ENCODE measurements around the gene SLC12A4. TPM values are rescaled to one million over a fixed set of nuclear protein-coding genes. Genes with fewer than 3 reads are reported as not detected.
A peak's percentile ranks its signal among the peaks of the same experiment; 100 is the strongest.

Gene SLC12A4
- total RNA-seq, 1 experiment from 2014 or later, result 107 TPM

GRCh38 chr16:67931712-67932461 lies 36.5 kb downstream of the SLC12A4 start, which contains the start of gene CTRL:
Gene CTRL (minus strand): TSS chr16:67931862. CDS start chr16:67931852, 10 bp downstream.
- no peaks in the 10 kb centered on the region for H3K27me3 Mint-ChIP-seq (ENCODE audit: insufficient read depth, unreplicated experiment)
- peak in 1 of 2 experiments; percentile 62 for DNase-seq
- ChIA-PET CTCF (interaction anchor here (0.5 to 1.9 kb wide), 2 partner anchors 49 to 116 kb away, joined by 7 to 11 read pairs; no protein-coding TSS in a partner anchor), POLR2A (no interaction called here)
- H3K27ac Mint-ChIP-seq (ENCODE audit: unreplicated experiment), result no peak within 1 kb of the TSS
- no peak within 1 kb of the TSS for H3K4me3 Mint-ChIP-seq (ENCODE audit: unreplicated experiment)
- peaks cover 21% of the 10 kb centered on the region for H3K4me1 Mint-ChIP-seq (ENCODE audit: low read depth, unreplicated experiment)
- no peaks in the 10 kb centered on the region for H3K9me3 Mint-ChIP-seq (ENCODE audit: unreplicated experiment)
- Histone ChIP-seq H3K27me3 (replicated peaks; ENCODE audit: control insufficient read depth, insufficient read depth, low read length) (no peaks in the 10 kb centered on the region), H3K4me1 (peaks cover 11% of the 10 kb centered on the region), H3K9me3 (no peaks in the 10 kb centered on the region), H3K36me3 (ENCODE audit: control insufficient read depth, insufficient read depth, low read length) (peaks cover 8% of the 10 kb centered on the region), H3K4me3 (ENCODE audit: low read depth, low read length) (no peak within 1 kb of the TSS)
- H3K36me3 Mint-ChIP-seq (ENCODE audit: insufficient read depth, unreplicated experiment), result peaks cover 57% of the 10 kb centered on the region
- TF ChIP-seq CTCF (IDR thresholded peaks at IDR 0.05; ENCODE audit: insufficient read depth in 1 of 2, low read depth in 1 of 2, low read length in 1 of 2, severe bottlenecking in 1 of 2, unreplicated experiment in 1 of 2), result peak; percentile 44 to 50
- intact Hi-C loops (cut with micrococcal nuclease; ENCODE audit: unreplicated experiment), result loop anchor here (10.0 kb wide), 1 partner anchor 407 kb away; the partner anchor contains the start of gene RIPOR1
- no TSS peak for BruUV-seq (replicated peaks)

DNA sequence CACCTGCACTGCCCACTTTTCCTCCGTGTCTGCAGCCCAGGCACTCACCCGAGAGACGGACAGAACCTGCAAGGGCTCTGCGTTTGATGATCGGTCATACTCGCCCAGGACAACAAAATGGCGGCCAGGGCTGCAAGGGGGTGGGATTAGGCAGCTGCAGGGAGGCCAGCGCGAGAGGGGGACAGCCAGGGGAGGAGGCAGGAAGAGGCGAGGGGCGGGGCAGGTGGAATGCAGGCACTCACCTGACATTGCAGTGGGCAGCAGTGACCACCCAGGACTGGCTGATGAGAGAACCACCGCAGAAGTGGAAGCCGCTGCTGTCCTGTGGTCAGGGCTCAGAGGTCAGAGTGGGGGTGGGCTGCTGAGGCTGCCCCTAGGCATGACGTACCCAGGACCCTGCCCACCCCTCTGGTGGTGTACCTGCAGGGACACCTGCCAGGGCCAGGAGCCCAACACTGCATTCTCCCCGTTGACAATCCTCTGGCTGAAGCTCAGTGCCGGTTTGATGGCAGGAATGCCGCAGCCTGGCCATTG lies 37.7 kb downstream of the SLC12A4 start:
- H3K36me3 Mint-ChIP-seq (ENCODE audit: insufficient read depth, unreplicated experiment), result peaks cover 45% of the 10 kb centered on the region
- H3K27ac Mint-ChIP-seq (ENCODE audit: unreplicated experiment), result no peak overlapping the region
- no peaks in the 10 kb centered on the region for H3K9me3 ChIP-seq
- ChIA-PET CTCF (interaction anchor here (0.9 to 1.9 kb wide), 2 partner anchors 48 to 114 kb away, joined by 3 to 11 read pairs; no protein-coding TSS in a partner anchor), POLR2A (no interaction called here)
- peaks cover 11% of the 10 kb centered on the region for H3K4me1 ChIP-seq
- no peak overlapping the region for H3K4me3 ChIP-seq (ENCODE audit: low read depth, low read length)
- no peaks in the 10 kb centered on the region for H3K9me3 Mint-ChIP-seq (ENCODE audit: unreplicated experiment)
- no peak overlapping the region for H3K4me3 Mint-ChIP-seq (ENCODE audit: unreplicated experiment)
- H3K27me3 ChIP-seq (replicated peaks; ENCODE audit: control insufficient read depth, insufficient read depth, low read length), result no peaks in the 10 kb centered on the region
- BruUV-seq (replicated peaks), result no TSS peak
- H3K27me3 Mint-ChIP-seq (ENCODE audit: insufficient read depth, unreplicated experiment), result no peaks in the 10 kb centered on the region
- H3K4me1 Mint-ChIP-seq (ENCODE audit: low read depth, unreplicated experiment), result peaks cover 17% of the 10 kb centered on the region
- intact Hi-C loops (cut with micrococcal nuclease; ENCODE audit: unreplicated experiment), result loop anchor here (10.0 kb wide), 1 partner anchor 406 kb away; the partner anchor contains the start of gene RIPOR1
- TF ChIP-seq CTCF (IDR thresholded peaks at IDR 0.05; ENCODE audit: insufficient read depth in 1 of 2, low read depth in 1 of 2, low read length in 1 of 2, severe bottlenecking in 1 of 2, unreplicated experiment in 1 of 2), result no peak
- no peak for DNase-seq
- H3K36me3 ChIP-seq (ENCODE audit: control insufficient read depth, insufficient read depth, low read length), result peaks cover 8% of the 10 kb centered on the region

GRCh38 chr16:67930191-67930590 lies 38.2 kb downstream of the SLC12A4 start:
- Mint-ChIP-seq H3K36me3 (ENCODE audit: insufficient read depth, unreplicated experiment) (peaks cover 40% of the 10 kb centered on the region), H3K9me3 (ENCODE audit: unreplicated experiment) (no peaks in the 10 kb centered on the region), H3K4me1 (ENCODE audit: low read depth, unreplicated experiment) (peaks cover 16% of the 10 kb centered on the region), H3K4me3 (ENCODE audit: unreplicated experiment) (no peak overlapping the region), H3K27me3 (ENCODE audit: insufficient read depth, unreplicated experiment) (no peaks in the 10 kb centered on the region), H3K27ac (ENCODE audit: unreplicated experiment) (no peak overlapping the region)
- H3K9me3 ChIP-seq, result no peaks in the 10 kb centered on the region
- ChIA-PET CTCF (interaction anchor here (0.9 to 2.3 kb wide), 3 partner anchors 47 to 114 kb away, joined by 3 to 11 read pairs (median 9); no protein-coding TSS in a partner anchor), POLR2A (no interaction called here)
- DNase-seq, result no peak
- no peak overlapping the region for H3K4me3 ChIP-seq (ENCODE audit: low read depth, low read length)
- H3K36me3 ChIP-seq (ENCODE audit: control insufficient read depth, insufficient read depth, low read length), result peaks cover 8% of the 10 kb centered on the region
- no peak for TF ChIP-seq CTCF (IDR thresholded peaks at IDR 0.05; ENCODE audit: insufficient read depth in 1 of 2, low read depth in 1 of 2, low read length in 1 of 2, severe bottlenecking in 1 of 2, unreplicated experiment in 1 of 2)
- H3K27me3 ChIP-seq (replicated peaks; ENCODE audit: control insufficient read depth, insufficient read depth, low read length), result no peaks in the 10 kb centered on the region
- intact Hi-C loops (cut with micrococcal nuclease; ENCODE audit: unreplicated experiment), result loop anchor here (10.0 kb wide), 1 partner anchor 405 kb away; the partner anchor contains the start of gene RIPOR1
- no TSS peak for BruUV-seq (replicated peaks)
- peaks cover 11% of the 10 kb centered on the region for H3K4me1 ChIP-seq
